H1 (cell line): ENCODE measurements around the gene TSPAN9.

Experiments used
- CTCF ChIP-seq, 3 experiments: IDR thresholded peaks; 1 replicate in 2 of 3; 2 replicates in 1 of 3; pipeline versions ENCODE4 v1.5.1 to v1.6.1; 2011; ENCODE audit warnings: low read length in 3 of 3, mild to moderate bottlenecking in 3 of 3, inconsistent platforms in 2 of 3, low read depth in 1 of 3, moderate library complexity in 1 of 3; ENCODE audit not compliant: insufficient read depth in 1 of 3; ENCODE audit errors: control extremely low read depth in 1 of 3
- EGR1 ChIP-seq: IDR thresholded peaks from 2 replicates; pipeline ENCODE4 v1.6.1; 2011; ENCODE audit warnings: low read depth, low read length, borderline replicate concordance
- HDAC2 ChIP-seq, 2 experiments: fragments of 300-600 bp in 1 of 2; sonication (generic) in 1 of 2; IDR thresholded peaks; 2 replicates each; pipeline ENCODE4 v1.6.1; 2011 to 2012; ENCODE audit warnings: low read depth in 2 of 2, low read length in 2 of 2, mild to moderate bottlenecking in 2 of 2, moderate library complexity in 2 of 2, borderline replicate concordance in 1 of 2, inconsistent platforms in 1 of 2
- MAFK ChIP-seq: IDR thresholded peaks from 2 replicates; pipeline ENCODE4 v1.6.1; 2012; ENCODE audit warnings: low read depth, mild to moderate bottlenecking, improper control_type of control experiment, low read length
- RFX5 ChIP-seq: IDR thresholded peaks from 2 replicates; pipeline ENCODE4 v1.6.1; 2011; ENCODE audit warnings: low read depth, low read length, improper control_type of control experiment, borderline replicate concordance

- no peak for TF ChIP-seq CTCF (IDR thresholded peaks at IDR 0.05; ENCODE audit: control extremely low read depth in 1 of 3, insufficient read depth in 1 of 3, low read depth in 1 of 3, low read length in 3 of 3)
- TF ChIP-seq MAFK: no peak
- TF ChIP-seq EGR1: no peak
- no peak for TF ChIP-seq RFX5
- TF ChIP-seq HDAC2 (IDR thresholded peaks at IDR 0.05; ENCODE audit: borderline replicate concordance in 1 of 2, low read depth in 2 of 2, low read length in 2 of 2): no peak
Observed at GRCh38 chr12:3203713-3204112, 126.5 kb downstream of the TSPAN9 start.
